Kidney tubule cell (primary cell): ENCODE data around the gene IL9R.
"Not testable (repeated sequence)": the region's sequence is repeated elsewhere in the genome, so short reads cannot be mapped to it uniquely, and the experiment has no call there.

ENCODE experiments used
- DNase-seq: peaks from one replicate; pipeline ENCODE4 v3.0.0-alpha.2; 2018; ENCODE audit warnings: low spot score

IL9R gene

GRCh38 chrX:156030474-156030873 is 33.0 kb downstream of the IL9R start:
- DNase-seq, result not testable (repeated sequence)
